Esophagus squamous epithelium (tissue), 5 donors: ENCODE data around the gene LMNA. TPM values are rescaled to one million over a fixed set of nuclear protein-coding genes. Genes with fewer than 3 reads are reported as not detected.

Experiments used
- DNase-seq: peaks from one replicate; lab custom pipeline; 2025; lab: John Stamatoyannopoulos, UW
- H3K27ac ChIP-seq, 4 donors: fragments of 200-600 bp; sonication (generic); one replicate each; pipeline ENCODE4 v1.5.1; 2016 to 2019; ENCODE audit warnings: mild to moderate bottlenecking in 1 of 4
- H3K27me3 ChIP-seq, 4 donors: fragments of 200-600 bp; sonication (generic); 1 replicate in 3 of 4; 2 replicates in 1 of 4; pipeline versions ENCODE4 v1.5.1 to v1.6.0; 2017 to 2021; ENCODE audit warnings: antibody characterized with exemption in 1 of 4
- H3K36me3 ChIP-seq, 3 donors: fragments of 200-600 bp; sonication (generic); one replicate each; pipeline ENCODE4 v1.5.1; 2016 to 2019
- H3K4me1 ChIP-seq, 3 donors: fragments of 200-600 bp; sonication (generic); one replicate each; pipeline ENCODE4 v1.5.1; 2017 to 2019
- H3K4me3 ChIP-seq, 4 donors: fragments of 200-600 bp; sonication (generic); 1 replicate in 3 of 4; 2 replicates in 1 of 4; pipeline ENCODE4 v1.5.1; 2016 to 2019; ENCODE audit warnings: mild to moderate bottlenecking in 2 of 4, moderate library complexity in 1 of 4
- H3K9me3 ChIP-seq, 3 donors: fragments of 200-600 bp; sonication (generic); one replicate each; pipeline ENCODE4 v1.5.1; 2016 to 2019
- POLR2A ChIP-seq, 4 donors: fragments of 450-650 bp; IDR thresholded peaks; one replicate each; pipeline ENCODE4 v1.6.1; 2017; ENCODE audit warnings: antibody characterized with exemption in 4 of 4, mild to moderate bottlenecking in 4 of 4, moderate library complexity in 3 of 4
- WGBS, 2 donors: methylation state at CpG; one replicate each; pipeline ENCODE4 v1.1.5; 2018; 5-methylcytosine and 5-hydroxymethylcytosine counted together
- intact Hi-C: fragments of 100-400 bp; cut with DNase I; formaldehyde crosslinking; loops from one replicate; pipeline ENCODE4 v1.15.0; 2022
- total RNA-seq, 4 donors: library from RNA; depleted of rRNA; stranded (reverse); fragments of >200 nt; gene quantifications; one replicate each; pipeline ENCODE4 v1.1.0, GENCODE V29; 2016
- TF ChIP-seq, protein P1 (sequence below), 6 experiments: fragments of 450-650 bp in 4 of 6; fragments of 200-600 bp in 2 of 6; sonication (generic) in 2 of 6; IDR thresholded peaks; one replicate each; pipeline ENCODE4 v1.5.1; 2016 to 2019; ENCODE audit warnings: antibody characterized with exemption in 6 of 6, mild to moderate bottlenecking in 4 of 6, moderate library complexity in 4 of 6
- donor health status: DM: yes; HTN: yes; CAD: no.

The LMNA gene
- total RNA-seq, 4 donors from 2014 or later: 322 to 480 (median 403) TPM

DNA sequence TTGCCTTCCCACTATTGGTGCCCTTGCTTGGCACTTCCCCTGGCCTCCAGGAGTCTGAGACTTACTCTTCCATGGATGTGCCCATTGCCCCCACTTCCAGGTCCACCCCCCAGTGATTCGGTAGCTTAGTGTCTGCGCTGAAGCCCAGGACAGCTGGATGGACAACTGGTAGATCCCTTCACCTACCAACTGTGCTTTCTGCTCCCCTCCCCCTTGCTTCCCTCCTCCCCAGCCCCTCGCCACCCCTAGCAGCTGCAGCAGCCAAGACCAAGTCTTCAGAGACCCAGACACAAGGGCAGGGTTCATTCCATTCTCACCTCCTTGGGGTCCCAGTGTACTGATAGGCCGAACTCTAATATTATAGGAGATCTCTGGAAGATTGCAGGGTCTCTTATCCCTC, 6.9 kb downstream of the LMNA start:
- no peak for TF ChIP-seq POLR2A (IDR thresholded peaks at IDR 0.05)
- TF ChIP-seq, protein P1, sequence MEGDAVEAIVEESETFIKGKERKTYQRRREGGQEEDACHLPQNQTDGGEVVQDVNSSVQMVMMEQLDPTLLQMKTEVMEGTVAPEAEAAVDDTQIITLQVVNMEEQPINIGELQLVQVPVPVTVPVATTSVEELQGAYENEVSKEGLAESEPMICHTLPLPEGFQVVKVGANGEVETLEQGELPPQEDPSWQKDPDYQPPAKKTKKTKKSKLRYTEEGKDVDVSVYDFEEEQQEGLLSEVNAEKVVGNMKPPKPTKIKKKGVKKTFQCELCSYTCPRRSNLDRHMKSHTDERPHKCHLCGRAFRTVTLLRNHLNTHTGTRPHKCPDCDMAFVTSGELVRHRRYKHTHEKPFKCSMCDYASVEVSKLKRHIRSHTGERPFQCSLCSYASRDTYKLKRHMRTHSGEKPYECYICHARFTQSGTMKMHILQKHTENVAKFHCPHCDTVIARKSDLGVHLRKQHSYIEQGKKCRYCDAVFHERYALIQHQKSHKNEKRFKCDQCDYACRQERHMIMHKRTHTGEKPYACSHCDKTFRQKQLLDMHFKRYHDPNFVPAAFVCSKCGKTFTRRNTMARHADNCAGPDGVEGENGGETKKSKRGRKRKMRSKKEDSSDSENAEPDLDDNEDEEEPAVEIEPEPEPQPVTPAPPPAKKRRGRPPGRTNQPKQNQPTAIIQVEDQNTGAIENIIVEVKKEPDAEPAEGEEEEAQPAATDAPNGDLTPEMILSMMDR (IDR thresholded peaks at IDR 0.05): no peak
- peaks cover 0 to 8% (median 0%) of the 10 kb centered on the region in 3 donors for H3K36me3 ChIP-seq
- DNase-seq: no peak
- 40 to 57% methylated on average over 2 to 3 of the region's 4 CpGs for WGBS, 2 donors
- no peaks in the 10 kb centered on the region for H3K27me3 ChIP-seq
- no peaks in the 10 kb centered on the region for H3K9me3 ChIP-seq
- intact Hi-C loops: no loop called here
- H3K27ac ChIP-seq: peak overlapping the region; percentile 97 to 99 (median 99)
- H3K4me3 ChIP-seq: peak overlapping the region in 3 of 4 donors; percentile 40 to 65 (median 42)
- peaks cover 83 to 100% (median 97%) of the 10 kb centered on the region in 3 donors for H3K4me1 ChIP-seq

DNA sequence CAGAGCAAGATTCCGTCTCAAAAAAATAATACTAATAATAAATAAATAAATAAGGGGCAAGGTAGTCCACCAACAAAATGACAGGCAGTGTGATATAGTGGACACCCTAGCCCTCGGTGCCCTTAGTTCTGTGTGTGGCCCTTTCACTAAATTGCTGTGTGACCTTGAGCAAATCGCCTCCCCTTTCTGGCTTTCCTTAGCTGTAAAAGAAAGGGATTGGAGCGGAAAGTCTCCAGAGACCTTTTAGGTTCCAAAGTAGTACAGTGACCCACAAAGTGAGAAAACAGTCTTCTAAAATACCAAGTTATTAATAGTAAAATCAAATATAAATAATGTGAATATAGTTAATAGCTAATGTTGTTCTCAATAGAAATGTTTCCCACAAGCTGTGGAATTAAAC, 7.6 kb downstream of the LMNA start:
- 22 to 27% methylated on average over 4 of the region's 4 CpGs for WGBS, 2 donors
- Histone ChIP-seq H3K27ac (peak overlapping the region; percentile 97 to 99 (median 99)), H3K4me3 (peak overlapping the region in 3 of 4 donors; percentile 40 to 65 (median 42)), H3K4me1 (peaks cover 87 to 100% (median 98%) of the 10 kb centered on the region in 3 donors), H3K36me3 (peaks cover 0 to 8% (median 0%) of the 10 kb centered on the region in 3 donors), H3K9me3 (no peaks in the 10 kb centered on the region), H3K27me3 (no peaks in the 10 kb centered on the region)
- intact Hi-C loops: no loop called here
- DNase-seq: no peak
- TF ChIP-seq POLR2A (IDR thresholded peaks at IDR 0.05): no peak
- TF ChIP-seq, protein P1 (IDR thresholded peaks at IDR 0.05): no peak

- no peaks in the 10 kb centered on the region for H3K27me3 ChIP-seq
- H3K36me3 ChIP-seq: peaks cover 0 to 8% (median 0%) of the 10 kb centered on the region in 3 donors
- TF ChIP-seq, protein P1 (IDR thresholded peaks at IDR 0.05): peak in 1 of 6 experiments; percentile 30
- TF ChIP-seq POLR2A (IDR thresholded peaks at IDR 0.05): peak in 1 of 4 donors; percentile 37
- peaks cover 88 to 100% (median 98%) of the 10 kb centered on the region in 3 donors for H3K4me1 ChIP-seq
- H3K9me3 ChIP-seq: no peaks in the 10 kb centered on the region
- WGBS, 2 donors: 5 to 16% methylated on average over 7 to 12 of the region's 14 CpGs
- DNase-seq: no peak
- H3K27ac ChIP-seq: peak overlapping the region; percentile 97 to 99 (median 99)
- peak overlapping the region; percentile 20 to 65 (median 41) for H3K4me3 ChIP-seq
- intact Hi-C loops: no loop called here
Observed at GRCh38 chr1:156122519-156123355, 8.2 kb downstream of the LMNA start.

- WGBS, 2 donors: 0 to 3% methylated on average over 2 to 5 of the region's 14 CpGs
- intact Hi-C loops: no loop called here
Observed at GRCh38 chr1:156123356-156124196, 9.1 kb downstream of the LMNA start.

More at GRCh38 chr1:156123356-156124196, 9.1 kb downstream of the LMNA start:
- peaks cover 0 to 8% (median 0%) of the 10 kb centered on the region in 3 donors for H3K36me3 ChIP-seq
- peaks cover 93 to 100% (median 98%) of the 10 kb centered on the region in 3 donors for H3K4me1 ChIP-seq
- peak in 3 of 4 donors; percentile 8 to 53 (median 44) for TF ChIP-seq POLR2A (IDR thresholded peaks at IDR 0.05)
- TF ChIP-seq, protein P1 (IDR thresholded peaks at IDR 0.05): peak in 3 of 6 experiments; percentile 2 to 22 (median 6)
- H3K4me3 ChIP-seq: peak overlapping the region; percentile 20 to 65 (median 41)
- no peaks in the 10 kb centered on the region for H3K27me3 ChIP-seq
- peak overlapping the region; percentile 97 to 99 (median 99) for H3K27ac ChIP-seq
- H3K9me3 ChIP-seq: no peaks in the 10 kb centered on the region
- DNase-seq: peak; percentile 65
